Heart right ventricle (tissue), 16 donors: Measurements from ENCODE around the gene RNPEPL1. TPM values are rescaled to one million over a fixed set of nuclear protein-coding genes. Genes with fewer than 3 reads are reported as not detected.
A peak's percentile ranks its signal among the peaks of the same experiment; 100 is the strongest.

ENCODE experiments used
- ATAC-seq, 8 donors: fragments of 200-7000 bp; cut with Tn5 transposase; one replicate each; pipeline ENCODE4 v1.9.1; 2020; ENCODE audit warnings: mild to moderate bottlenecking in 8 of 8, moderate library complexity in 8 of 8, moderate number of reproducible peaks in 1 of 8
- DNase-seq, 2 donors: peaks; one replicate each; pipeline ENCODE4 v3.0.0-alpha.2; 2020
- H3K27ac ChIP-seq, 10 donors: fragments of 200-600 bp; sonication (generic) in 2 of 10; one replicate each; pipeline versions ENCODE4 v1.5.0 to v1.8.0; 2020 to 2022; ENCODE audit warnings: mild to moderate bottlenecking in 3 of 10
- H3K27me3 ChIP-seq, 7 donors: fragments of 200-600 bp; one replicate each; pipeline ENCODE4 v1.8.0; 2021 to 2022; ENCODE audit warnings: mild to moderate bottlenecking in 2 of 7
- H3K36me3 ChIP-seq, 9 donors: fragments of 200-600 bp; sonication (generic) in 1 of 9; one replicate each; pipeline versions ENCODE4 v1.5.0 to v1.8.0; 2020 to 2022; ENCODE audit warnings: mild to moderate bottlenecking in 2 of 9
- H3K4me1 ChIP-seq, 9 donors: fragments of 200-600 bp; sonication (generic) in 1 of 9; one replicate each; pipeline versions ENCODE4 v1.5.0 to v1.8.0; 2020 to 2022; ENCODE audit warnings: mild to moderate bottlenecking in 4 of 9
- H3K4me3 ChIP-seq, 10 donors: fragments of 200-600 bp; sonication (generic) in 2 of 10; one replicate each; pipeline versions ENCODE4 v1.5.0 to v1.8.0; 2020 to 2022; ENCODE audit warnings: mild to moderate bottlenecking in 7 of 10, moderate library complexity in 2 of 10
- H3K9me3 ChIP-seq, 11 donors: fragments of 200-600 bp in 10 of 11; sonication (generic) in 2 of 11; one replicate each; pipeline versions ENCODE4 v1.5.0 to v1.8.0; 2013 to 2022; ENCODE audit warnings: mild to moderate bottlenecking in 2 of 11, control low read depth in 1 of 11, moderate library complexity in 1 of 11
- CTCF ChIP-seq, 9 donors: fragments of 200-600 bp; sonication (generic) in 2 of 9; IDR thresholded peaks; one replicate each; pipeline versions ENCODE4 v1.5.0 to v1.8.0; 2021 to 2022; ENCODE audit warnings: antibody characterized with exemption in 9 of 9, mild to moderate bottlenecking in 5 of 9, moderate library complexity in 1 of 9
- WGBS, 2 donors: extraction: QIAGEN DNeasy Blood & Tissue Kit; methylation state at CpG; one replicate each; pipeline ENCODE4 v1.1.7; 2013; ENCODE audit warnings: inconsistent platforms in 1 of 2; 5-methylcytosine and 5-hydroxymethylcytosine counted together
- intact Hi-C, 10 donors: fragments of 100-400 bp; cut with DNase I; formaldehyde crosslinking; loops; one replicate each; pipeline versions ENCODE4 v1.11.1 to v1.14.2; 2022
- polyA plus RNA-seq, 2 donors: library from polyadenylated mRNA; stranded (reverse); fragments of 200-250 nt; gene quantifications; one replicate each; pipeline ENCODE4 v1.2.3, GENCODE V29; 2013
- total RNA-seq, 10 donors: library from RNA; stranded (reverse); fragmentation: NEBNext Ultra II Directional in 3 of 10; extraction: Animal tissue kit (Norgen Biotek cat#: 25700) in 3 of 10; gene quantifications; one replicate each; pipeline versions ENCODE4 v1.2.1 to v1.2.4, GENCODE V29; 2021 to 2023
- donor health status: Arrhythmogenic right ventricular cardiomyopathy.
- donor health status: ischemic (EF 13 %, LVEDD 7.1; RV severe dilation, severe dysfunction).
- donor health status: healthy with polysubstance abuse.
- donor health status: DM: no; HTN: yes; CAD: no.
- donor health status: DM: no; HTN: no; CAD: no.
- donor health status: ischemic (EF 25% LVEDD 6.9; RV normal size, moderate dysfunction).
- donor health status: ischemic (EF 25% LVEDD 5.7; RV mildly dilated, moderate dysfunction).
- donor health status: healthy.
- donor health status: DM: yes; HTN: yes; CAD: no.
- donor health status: Ischemic cardiomyopathy.
- donor health status: ischemic (EF 35%, LVEDD 5.7; RV mildly dilated, moderate dysfunction).
- donor health status: nonischemic (EF 11% LVEDD 7.7; RV severe dilation, severe dysfunction).
- donor health status: DM: yes; HTN: yes; CAD: no.
- donor health status: PGD.
- donor health status: ischemic (EF 29% LVEDD 5.4; RV normal size, mild dysfunction).
- donor health status: nonischemic (EF 23%, LVEDD 6.1; RV moderate dilation, normal function).

Gene RNPEPL1
- total and polyA plus RNA-seq, 12 donors = 62.8 to 247 (median 75.2) TPM

GRCh38 chr2:240567137-240567871, 980 bp upstream of the RNPEPL1 start:
- intact Hi-C loops = loop anchor here in 2 of 10 donors (2.0 kb wide), 1 partner anchor 19 kb away; the partner anchor contains the start of gene CAPN10 (in 2 of the 2)
- peak in 2 of 8 donors; percentile 1 to 3 for ATAC-seq
- Histone ChIP-seq H3K4me1 (peaks cover 16 to 80% (median 55%) of the 10 kb centered on the region in 9 donors), H3K27ac (peak overlapping the region; percentile 85 to 100 (median 96)), H3K9me3 (no peaks in the 10 kb centered on the region), H3K27me3 (no peaks in the 10 kb centered on the region), H3K4me3 (peak overlapping the region; percentile 65 to 98 (median 84)), H3K36me3 (peaks cover 0 to 25% (median 0%) of the 10 kb centered on the region in 9 donors)
- 36 to 37% methylated on average over 26 of the region's 26 CpGs for WGBS, 2 donors
- TF ChIP-seq CTCF (IDR thresholded peaks at IDR 0.05) = no peak
- DNase-seq = peak; percentile 8 to 18

GRCh38 chr2:240568678-240569522, 616 bp downstream of the RNPEPL1 start:
- intact Hi-C loops = loop anchor here in 2 of 10 donors (1.0 to 2.0 kb wide), 2 partner anchors 17 to 18 kb away; partner anchors contain the start of gene CAPN10 (in 2 of the 2)
- no peak for TF ChIP-seq CTCF (IDR thresholded peaks at IDR 0.05)
- Histone ChIP-seq H3K9me3 (no peaks in the 10 kb centered on the region), H3K27ac (peak overlapping the region; percentile 70 to 94 (median 87)), H3K4me3 (peak overlapping the region; percentile 72 to 92 (median 80)), H3K27me3 (no peaks in the 10 kb centered on the region), H3K4me1 (peaks cover 16 to 64% (median 51%) of the 10 kb centered on the region in 9 donors), H3K36me3 (peaks cover 0 to 28% (median 1%) of the 10 kb centered on the region in 9 donors)
- peak; percentile 62 to 80 for DNase-seq
- 0 to 2% methylated on average over 62 to 91 of the region's 93 CpGs for WGBS, 2 donors
- ATAC-seq = peak in 5 of 8 donors; percentile 9 to 44 (median 15)

- peak overlapping the region; percentile 72 to 92 (median 80) for H3K4me3 ChIP-seq
- intact Hi-C loops = loop anchor here in 1 of 10 donors (2.0 kb wide), 1 partner anchor 17 kb away; the partner anchor contains the start of gene CAPN10
- H3K4me1 ChIP-seq = peaks cover 16 to 59% (median 51%) of the 10 kb centered on the region in 9 donors
- peaks cover 0 to 29% (median 7%) of the 10 kb centered on the region in 9 donors for H3K36me3 ChIP-seq
- no peak for TF ChIP-seq CTCF (IDR thresholded peaks at IDR 0.05)
- H3K9me3 ChIP-seq = no peaks in the 10 kb centered on the region
- no peak for DNase-seq
- ATAC-seq = no peak
- no peaks in the 10 kb centered on the region for H3K27me3 ChIP-seq
- WGBS, 2 donors = 78 to 81% methylated on average over 9 of the region's 9 CpGs
- H3K27ac ChIP-seq = peak overlapping the region in 8 of 10 donors; percentile 70 to 94 (median 89)
Observed at GRCh38 chr2:240569523-240569997, 1.3 kb downstream of the RNPEPL1 start.
